Esophagus muscularis mucosa (tissue), 4 donors: ENCODE results near the gene MESP1. TPM values are rescaled to one million over a fixed set of nuclear protein-coding genes. Genes with fewer than 3 reads are reported as not detected.

ENCODE experiments used
- DNase-seq: peaks from one replicate; pipeline ENCODE4 v3.0.0-alpha.2; 2017; ENCODE audit errors: extremely low spot score
- H3K27ac ChIP-seq, 4 donors: fragments of 200-600 bp; sonication (generic); replicated peaks in 1 of 4; 1 replicate in 3 of 4; 2 replicates in 1 of 4; pipeline ENCODE4 v1.5.1; 2016 to 2019; ENCODE audit warnings: mild to moderate bottlenecking in 1 of 4
- H3K27me3 ChIP-seq, 4 donors: fragments of 200-600 bp; sonication (generic); one replicate each; pipeline versions ENCODE4 v1.5.1 to v1.6.0; 2016 to 2019
- H3K36me3 ChIP-seq, 4 donors: fragments of 200-600 bp; sonication (generic); one replicate each; pipeline ENCODE4 v1.5.1; 2016 to 2019
- H3K4me1 ChIP-seq, 4 donors: fragments of 200-600 bp; sonication (generic); one replicate each; pipeline ENCODE4 v1.5.1; 2016 to 2019
- H3K4me3 ChIP-seq, 4 donors: fragments of 200-600 bp; sonication (generic); 1 replicate in 2 of 4; 2 replicates in 2 of 4; pipeline ENCODE4 v1.5.1; 2016 to 2019; ENCODE audit warnings: mild to moderate bottlenecking in 4 of 4, moderate library complexity in 1 of 4
- H3K9me3 ChIP-seq, 4 donors: fragments of 200-600 bp; sonication (generic); 1 replicate in 3 of 4; 2 replicates in 1 of 4; pipeline ENCODE4 v1.5.1; 2016 to 2019
- CTCF ChIP-seq, 3 experiments: fragments of 200-600 bp in 2 of 3; fragments of 450-650 bp in 1 of 3; sonication (generic) in 2 of 3; IDR thresholded peaks; one replicate each; pipeline ENCODE4 v1.5.1; 2017 to 2019; ENCODE audit warnings: antibody characterized with exemption in 3 of 3, mild to moderate bottlenecking in 2 of 3, moderate library complexity in 1 of 3
- EP300 ChIP-seq: sonication (generic); formaldehyde crosslinking; IDR thresholded peaks from one replicate; pipeline ENCODE4 v1.6.1; 2017; ENCODE audit warnings: antibody characterized with exemption
- POLR2A ChIP-seq: fragments of 450-650 bp; IDR thresholded peaks from one replicate; pipeline ENCODE4 v1.6.1; 2017; ENCODE audit warnings: antibody characterized with exemption, moderate library complexity, mild to moderate bottlenecking, low read depth
- POLR2AphosphoS5 ChIP-seq, 2 donors: sonication (generic); formaldehyde crosslinking; IDR thresholded peaks; one replicate each; pipeline ENCODE4 v1.6.1; 2017; ENCODE audit warnings: antibody characterized with exemption in 2 of 2
- WGBS: methylation state at CpG from one replicate; pipeline ENCODE4 v1.1.5; 2018; 5-methylcytosine and 5-hydroxymethylcytosine counted together
- intact Hi-C: fragments of 100-400 bp; cut with DNase I; formaldehyde crosslinking; loops from one replicate; pipeline ENCODE4 v1.15.1; 2023
- small RNA-seq, 3 donors: library from RNA; depleted of rRNA; stranded (forward); fragments of <200 nt; gene quantifications; one replicate each; pipeline ENCODE3, GENCODE V24; 2016
- total RNA-seq, 4 donors: library from RNA; depleted of rRNA; stranded (reverse); fragments of >200 nt; gene quantifications; one replicate each; pipeline versions ENCODE4 v1.1.0 to v1.2.1, GENCODE V29; 2016

Gene MESP1
- total RNA-seq, 4 donors from 2014 or later, result 0.50 to 2.8 (median 1.7) TPM

GRCh38 chr15:89724621-89725020 is 26.4 kb downstream of the MESP1 start:
- TF ChIP-seq CTCF (IDR thresholded peaks at IDR 0.05) (no peak), POLR2A (no peak), EP300 (no peak), POLR2AphosphoS5 (IDR thresholded peaks at IDR 0.05) (no peak)

GRCh38 chr15:89723031-89723430 is 28.0 kb downstream of the MESP1 start:
- Histone ChIP-seq H3K36me3 (no peaks in the 10 kb centered on the region), H3K27ac (no peak overlapping the region), H3K27me3 (peaks cover 0 to 4% (median 0%) of the 10 kb centered on the region in 4 donors), H3K4me1 (peaks cover 0 to 4% (median 0%) of the 10 kb centered on the region in 4 donors), H3K9me3 (no peaks in the 10 kb centered on the region), H3K4me3 (no peak overlapping the region)
- TF ChIP-seq POLR2A (no peak), EP300 (no peak)
- intact Hi-C loops, result no loop called here
- WGBS, result 93% methylated on average over 3 of the region's 3 CpGs
- no peak for DNase-seq

More at GRCh38 chr15:89724621-89725020, 26.4 kb downstream of the MESP1 start:
- peaks cover 0 to 4% (median 0%) of the 10 kb centered on the region in 4 donors for H3K27me3 ChIP-seq
- no peak overlapping the region for H3K27ac ChIP-seq
- no peak for DNase-seq
- no peaks in the 10 kb centered on the region for H3K9me3 ChIP-seq
- intact Hi-C loops, result no loop called here
- no peaks in the 10 kb centered on the region for H3K36me3 ChIP-seq
- 100% methylated on average over 1 of the region's 1 CpG for WGBS
- H3K4me1 ChIP-seq, result peaks cover 0 to 12% (median 7%) of the 10 kb centered on the region in 4 donors
- no peak overlapping the region for H3K4me3 ChIP-seq

GRCh38 chr15:89714775-89715174 is 36.3 kb downstream of the MESP1 start:
- Histone ChIP-seq H3K27ac (no peak overlapping the region), H3K4me3 (no peak overlapping the region), H3K9me3 (peaks cover 0 to 6% (median 0%) of the 10 kb centered on the region in 4 donors), H3K36me3 (no peaks in the 10 kb centered on the region), H3K27me3 (no peaks in the 10 kb centered on the region), H3K4me1 (no peaks in the 10 kb centered on the region)
- no peak for DNase-seq
- TF ChIP-seq EP300, result no peak
- no peak for TF ChIP-seq POLR2AphosphoS5 (IDR thresholded peaks at IDR 0.05)
- TF ChIP-seq CTCF (IDR thresholded peaks at IDR 0.05), result no peak
- no peak for TF ChIP-seq POLR2A
- intact Hi-C loops, result no loop called here
- 79% methylated on average over 2 of the region's 2 CpGs for WGBS

- TF ChIP-seq CTCF (IDR thresholded peaks at IDR 0.05), result no peak
- no peak for TF ChIP-seq POLR2AphosphoS5 (IDR thresholded peaks at IDR 0.05)
- no peak for TF ChIP-seq POLR2A
- no peak for TF ChIP-seq EP300
- WGBS, result 38% methylated on average over 1 of the region's 1 CpG
- H3K4me1 ChIP-seq, result peaks cover 0 to 4% (median 0%) of the 10 kb centered on the region in 4 donors
- no peaks in the 10 kb centered on the region for H3K27me3 ChIP-seq
- intact Hi-C loops, result no loop called here
- H3K4me3 ChIP-seq, result no peak overlapping the region
- no peaks in the 10 kb centered on the region for H3K36me3 ChIP-seq
- H3K9me3 ChIP-seq, result peaks cover 0 to 6% (median 0%) of the 10 kb centered on the region in 4 donors
- no peak overlapping the region for H3K27ac ChIP-seq
- no peak for DNase-seq
Observed at GRCh38 chr15:89707577-89707976, 43.5 kb downstream of the MESP1 start.

- H3K27me3 ChIP-seq, result no peaks in the 10 kb centered on the region
- H3K36me3 ChIP-seq, result no peaks in the 10 kb centered on the region
- no peak overlapping the region for H3K4me3 ChIP-seq
- peaks cover 0 to 4% (median 0%) of the 10 kb centered on the region in 4 donors for H3K4me1 ChIP-seq
- no peaks in the 10 kb centered on the region for H3K9me3 ChIP-seq
- DNase-seq, result no peak
- TF ChIP-seq CTCF (IDR thresholded peaks at IDR 0.05), result no peak
- TF ChIP-seq EP300, result no peak
- no peak for TF ChIP-seq POLR2AphosphoS5 (IDR thresholded peaks at IDR 0.05)
- no peak for TF ChIP-seq POLR2A
- no peak overlapping the region for H3K27ac ChIP-seq
- intact Hi-C loops, result no loop called here
Observed at GRCh38 chr15:89704411-89704810, 46.6 kb downstream of the MESP1 start.

Small RNA genes within 50 kb of the gene (small RNA-seq; reads per million reads assigned to genes)
- gene RNU6-132P, result 0 reads per million in 3 donors

Other genes starting within 250 kb of the MESP1 start
- under 1 TPM in 3 of 4 donors, not detected in 1; under 0.01 to 0.29 (median 0.06) TPM for gene TICRR, start 175.8 kb downstream of the MESP1 start, total RNA-seq
- 10 to 100 TPM; 10.8 to 23.6 (median 18.9) TPM for gene KIF7, start 95.8 kb downstream of the MESP1 start, total RNA-seq
- 1 to 10 TPM in 3 of 4 donors, under 1 TPM in 1; 0.99 to 5.8 (median 2.8) TPM for gene PLIN1, start 71.9 kb downstream of the MESP1 start, total RNA-seq
- 10 to 100 TPM; 10.8 to 20.2 (median 15.4) TPM for gene PEX11A, start 60.5 kb downstream of the MESP1 start, total RNA-seq
- under 1 TPM in 3 of 4 donors, not detected in 1; 0.13 to 0.42 (median 0.17) TPM for gene WDR93, start 60.4 kb downstream of the MESP1 start, total RNA-seq
- not detected for gene MESP2, start 25.1 kb upstream of the MESP1 start, total RNA-seq
- 10 to 100 TPM in 2 of 4 donors, 1 to 10 TPM in 2; 7.5 to 22.0 (median 14.4) TPM for gene ANPEP, start 63.6 kb upstream of the MESP1 start, total RNA-seq
- gene AP3S2, start 142.7 kb upstream of the MESP1 start, total RNA-seq, result 10 to 100 TPM; 26.8 to 43.2 (median 37.3) TPM
- gene ARPIN, start 161.7 kb upstream of the MESP1 start, total RNA-seq, result 10 to 100 TPM; 19.9 to 26.6 (median 25.4) TPM